Measurements from ENCODE around the gene ANAPC16. TPM values are rescaled to one million over a fixed set of nuclear protein-coding genes. Genes with fewer than 3 reads are reported as not detected.

ANAPC16 gene
- 29.7 and 47.2 TPM in 2 replicates for total RNA-seq

DNA sequence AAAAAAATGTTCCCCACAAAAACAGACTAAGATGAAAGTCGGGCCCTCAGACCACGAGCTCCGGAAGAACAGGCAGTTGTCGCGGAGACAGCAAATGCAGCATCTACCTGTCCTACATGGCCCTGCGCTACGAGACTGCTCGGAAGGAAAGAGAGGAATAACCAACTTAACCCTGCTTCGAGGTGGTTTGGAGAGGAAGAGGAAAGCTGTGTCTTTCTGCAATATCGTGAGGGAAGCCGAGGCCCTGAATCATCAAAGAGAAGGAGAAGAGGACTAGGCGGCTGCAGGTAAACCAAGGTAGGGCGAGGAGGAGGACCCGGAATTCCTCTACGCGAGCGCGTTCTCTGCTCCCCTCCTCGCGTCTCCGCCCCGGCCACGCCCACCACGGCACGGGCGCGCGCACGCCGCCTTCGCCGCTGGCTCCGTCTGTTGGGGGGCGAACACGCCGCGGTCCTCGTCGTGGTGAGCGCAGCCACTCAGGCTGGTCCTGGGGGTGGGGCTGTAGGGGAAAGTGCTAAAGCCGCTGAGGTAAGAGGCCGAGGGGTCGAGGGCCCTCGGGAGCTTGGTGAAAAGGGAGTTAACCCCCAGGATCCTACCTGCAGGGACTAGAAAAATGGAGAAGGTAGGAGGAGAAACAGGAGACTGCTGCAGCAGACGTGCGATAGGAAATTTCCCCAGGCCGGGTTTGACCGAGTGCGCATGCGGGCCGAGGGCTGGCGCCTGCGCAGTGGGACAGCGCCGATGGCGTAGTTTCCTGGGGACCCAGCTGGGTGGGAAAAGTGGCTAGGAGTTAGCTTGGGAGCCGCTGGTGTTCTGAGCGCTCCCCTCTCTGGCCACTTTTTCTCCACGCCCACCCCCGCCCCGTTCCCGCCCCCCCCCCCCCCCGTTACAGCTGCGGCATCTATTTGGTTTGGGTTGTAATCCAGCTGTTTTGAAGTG is at the start of gene ANAPC16, which contains the start of gene ASCC1:
TSS of gene ANAPC16 (plus strand) at position 402 of the 939 bp plus-strand sequence. CDS start 7,903 bp downstream, outside the sequence.
TSS of gene ASCC1 (minus strand) at position 666 of the 939 bp plus-strand sequence. CDS start 2,978 bp downstream, outside the sequence.

DNA sequence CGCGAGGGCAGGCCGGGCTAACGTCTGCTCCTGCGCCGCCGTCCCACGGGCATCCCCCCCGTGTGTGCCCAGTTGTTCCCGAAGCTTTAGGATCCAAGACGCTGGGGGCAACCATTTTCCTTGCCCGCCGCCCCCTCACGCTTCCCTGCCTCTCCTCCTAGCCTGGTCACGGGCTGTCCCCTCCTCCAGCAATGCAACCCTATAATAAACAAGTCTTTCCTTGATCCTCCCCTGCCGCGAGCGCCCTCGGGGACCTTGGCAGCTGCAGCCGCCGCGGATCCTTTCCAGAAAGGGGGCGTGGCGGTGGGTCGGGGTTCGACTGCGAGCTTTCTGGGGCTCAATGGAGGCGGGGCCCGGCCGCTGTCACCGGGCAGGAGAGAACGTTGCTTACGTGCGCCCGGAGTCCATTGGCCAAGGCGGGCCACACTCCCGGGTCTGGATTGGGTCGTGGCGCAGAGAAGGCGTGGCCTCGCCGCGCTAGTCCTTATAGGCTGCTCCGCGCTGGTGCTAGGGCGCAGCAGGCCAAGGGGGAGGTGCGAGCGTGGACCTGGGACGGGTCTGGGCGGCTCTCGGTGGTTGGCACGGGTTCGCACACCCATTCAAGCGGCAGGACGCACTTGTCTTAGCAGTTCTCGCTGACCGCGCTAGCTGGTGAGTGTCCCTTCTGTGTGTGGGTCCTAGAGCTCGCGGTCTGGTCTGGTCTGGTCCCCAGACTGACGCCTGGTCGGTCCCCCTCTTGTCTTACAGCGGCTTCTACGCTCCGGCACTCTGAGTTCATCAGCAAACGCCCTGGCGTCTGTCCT is 57.8 kb downstream of the ANAPC16 start, which contains the start of gene DDIT4:
TSS of gene DDIT4 (plus strand) at position 515 of the 803 bp plus-strand sequence. CDS start 293 bp downstream, outside the sequence.

Other genes with a start within 250 kb of the ANAPC16 start
- gene SPOCK2, start 127.5 kb upstream of the ANAPC16 start, total RNA-seq: under 0.01 and 0.23 TPM in 2 replicates
- gene ASCC1, start 264 bp downstream of the ANAPC16 start, total RNA-seq: 27.8 and 31.5 TPM in 2 replicates
- gene DDIT4, start 57.9 kb downstream of the ANAPC16 start, total RNA-seq: 372 and 952 TPM in 2 replicates
- 23.8 and 27.5 TPM in 2 replicates for gene DNAJB12, start 138.9 kb downstream of the ANAPC16 start, total RNA-seq